GM19467 (cell line): Measurements from ENCODE around the gene LDAH.
"Not testable (repeated sequence)": the region's sequence is repeated elsewhere in the genome, so short reads cannot be mapped to it uniquely, and the experiment has no call there.

ENCODE experiments used
- ATAC-seq: cut with Tn5 transposase; IDR thresholded peaks from one replicate; pipeline ENCODE4 v1.9.1; 2021; ENCODE audit warnings: mild to moderate bottlenecking, moderate library complexity; ENCODE audit not compliant: unreplicated experiment

LDAH gene

DNA sequence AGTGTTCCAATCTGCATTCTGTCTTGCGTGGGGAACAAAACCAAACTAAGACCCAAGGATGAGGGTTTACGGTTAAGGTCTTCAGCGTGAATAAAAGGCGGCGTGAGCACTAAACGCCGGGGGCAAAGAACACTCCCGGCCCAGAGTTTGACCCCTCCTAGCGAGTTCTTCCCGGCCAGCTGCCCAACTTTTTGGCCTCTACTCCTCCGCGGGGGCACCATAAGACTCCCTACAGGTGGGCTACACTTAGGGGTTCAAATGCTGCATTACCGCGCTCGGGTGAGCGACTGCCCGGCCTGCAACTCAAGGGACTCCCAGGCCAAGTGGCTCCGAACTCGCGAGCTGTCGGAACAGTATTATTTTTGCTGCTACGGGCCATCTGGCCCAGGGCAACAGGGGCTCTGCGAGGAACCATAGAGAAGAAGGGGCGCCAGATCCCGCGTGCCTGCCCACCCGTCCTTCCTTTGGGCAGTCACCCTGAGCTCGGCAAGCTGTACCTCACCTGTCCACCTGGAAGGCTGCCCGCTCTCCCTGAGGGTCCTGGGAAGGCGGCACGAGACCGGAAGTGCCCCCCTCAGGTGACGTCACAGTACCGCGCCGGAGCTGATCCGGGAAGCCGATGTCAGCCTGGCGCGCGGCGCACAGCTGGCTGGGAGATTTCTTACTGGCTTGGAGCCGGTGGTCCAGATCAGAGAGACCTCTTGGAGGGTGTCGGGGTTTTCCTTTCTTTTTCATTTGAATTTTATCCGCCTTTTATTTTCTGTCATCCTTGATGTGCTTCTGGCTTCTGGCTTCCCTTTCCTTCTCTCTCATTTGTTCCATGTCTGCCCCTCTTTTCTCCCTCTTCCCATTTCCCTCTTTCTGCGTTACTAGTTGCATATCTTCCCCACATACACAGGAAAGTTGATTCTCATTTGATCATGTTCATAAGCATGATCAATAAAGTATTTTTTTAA, at the start of gene LDAH:
Gene LDAH (minus strand): TSS at position 567 of the 956 bp plus-strand sequence. CDS start 21,638 bp downstream, outside the sequence.
- ATAC-seq = peak; percentile 90

DNA sequence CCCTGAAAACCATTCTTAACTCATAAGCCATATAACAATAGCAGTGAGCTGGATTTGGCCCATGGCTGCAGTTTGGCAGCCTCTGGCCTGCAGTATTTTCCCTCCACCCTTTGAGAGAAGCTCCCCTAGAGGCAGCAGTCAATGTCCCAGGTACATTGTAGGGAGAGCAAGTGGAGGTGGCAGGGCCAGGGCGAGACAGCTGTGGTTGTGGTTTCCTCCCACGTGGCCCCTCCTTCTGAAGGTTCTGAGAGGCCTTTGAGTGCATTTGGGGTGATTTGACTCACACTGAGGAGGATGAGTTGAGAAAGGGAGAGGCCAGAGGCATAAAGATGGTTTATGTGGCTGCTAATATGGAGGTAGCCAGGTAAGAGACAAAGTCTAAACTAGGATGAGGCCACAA, 45.5 kb upstream of the LDAH start:
- ATAC-seq = peak; percentile 99

DNA sequence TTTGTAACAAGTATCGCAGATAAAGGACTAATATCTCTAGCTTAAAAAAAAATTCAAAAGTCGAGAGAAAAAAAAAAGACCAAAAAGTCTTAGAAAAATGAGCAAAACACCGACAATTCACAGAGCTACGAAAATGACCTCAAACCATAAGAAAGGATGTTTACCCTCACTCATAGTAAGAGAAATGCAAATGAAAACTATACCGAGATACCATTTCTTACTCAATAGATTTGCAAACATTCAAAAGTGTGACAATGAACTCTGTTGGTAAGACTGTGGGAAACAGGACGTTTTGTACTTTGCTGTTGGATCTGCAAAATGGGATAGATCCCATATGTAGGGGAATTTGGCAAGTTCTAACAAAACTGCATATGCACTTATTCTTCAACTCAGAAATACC, 39.9 kb upstream of the LDAH start:
- ATAC-seq = no peak

DNA sequence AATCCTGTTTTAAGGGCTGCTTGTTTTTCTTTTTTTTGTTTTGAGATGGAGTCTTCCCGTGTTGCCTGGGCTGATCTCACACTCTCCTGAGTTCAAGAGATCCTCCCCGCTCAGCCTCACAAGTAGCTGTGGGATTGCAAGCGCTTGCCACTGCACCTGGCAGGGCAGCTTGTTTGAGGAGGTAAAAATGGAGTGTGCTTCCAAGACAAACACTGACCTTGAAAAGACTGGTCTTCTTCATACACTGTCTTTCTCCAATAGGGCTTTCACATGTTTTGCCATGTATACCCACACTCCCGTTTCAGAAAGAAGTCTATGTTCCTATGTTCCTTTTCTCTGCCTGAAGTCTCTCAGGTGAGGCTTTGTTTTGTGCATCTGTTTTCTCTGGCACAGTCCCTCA, 32.6 kb upstream of the LDAH start:
- no peak for ATAC-seq

DNA sequence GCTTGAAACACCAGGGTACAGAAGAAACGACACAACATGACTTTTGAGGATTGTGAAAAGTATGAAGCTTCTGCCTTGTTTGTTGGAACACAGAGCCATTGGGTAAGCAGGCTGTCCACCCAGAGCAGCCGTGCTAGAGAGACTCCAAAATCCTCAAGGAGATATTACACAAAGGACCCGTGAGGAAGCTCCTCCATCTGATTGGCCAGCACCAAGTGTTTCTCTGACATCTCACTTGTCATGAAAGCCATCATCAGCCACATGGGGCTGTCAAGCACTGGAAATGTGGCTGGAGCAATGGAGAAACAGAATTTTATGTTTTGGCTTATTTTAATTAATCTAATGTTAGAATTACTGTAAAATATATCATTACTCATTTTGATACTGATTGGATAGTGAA, 29.8 kb upstream of the LDAH start:
- ATAC-seq = no peak

DNA sequence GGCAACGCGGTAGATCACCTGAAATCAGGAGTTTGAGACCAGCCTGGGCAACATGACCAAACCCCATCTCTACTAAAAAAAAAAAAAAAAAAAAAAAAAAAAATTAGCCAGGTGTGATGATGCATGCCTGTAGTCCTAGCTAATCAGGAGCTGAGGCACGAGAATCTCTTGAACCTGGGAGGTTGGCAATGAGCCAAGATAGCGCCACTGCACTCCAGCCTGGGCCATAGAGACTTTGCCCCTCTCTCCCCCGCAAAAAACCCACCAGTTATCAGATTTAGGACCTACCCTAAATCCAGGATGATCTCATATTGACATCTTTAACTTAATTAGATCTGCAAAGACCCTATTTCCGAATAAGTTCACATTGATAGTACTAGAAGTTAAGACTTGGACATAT, 29.2 kb upstream of the LDAH start:
- ATAC-seq = no peak

DNA sequence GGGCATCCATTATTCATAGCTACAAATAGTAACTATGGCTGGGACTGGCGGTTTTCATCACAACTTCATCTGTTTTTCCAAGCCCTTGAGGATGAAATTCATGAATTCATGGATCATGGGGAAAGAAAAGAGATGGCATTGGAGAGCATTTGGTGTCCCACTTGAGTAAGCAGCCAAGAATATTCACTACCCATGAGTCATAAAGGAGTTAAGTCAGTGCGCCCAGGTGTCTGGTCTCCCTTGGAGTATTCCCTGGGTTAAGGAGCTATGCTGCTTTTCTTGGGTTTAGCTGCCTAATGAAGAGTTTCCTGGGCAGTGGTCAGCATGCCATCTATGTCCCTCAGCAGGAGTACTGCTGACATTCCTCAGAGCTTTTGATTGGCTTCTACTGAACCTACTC, 21.3 kb upstream of the LDAH start:
- no peak for ATAC-seq

DNA sequence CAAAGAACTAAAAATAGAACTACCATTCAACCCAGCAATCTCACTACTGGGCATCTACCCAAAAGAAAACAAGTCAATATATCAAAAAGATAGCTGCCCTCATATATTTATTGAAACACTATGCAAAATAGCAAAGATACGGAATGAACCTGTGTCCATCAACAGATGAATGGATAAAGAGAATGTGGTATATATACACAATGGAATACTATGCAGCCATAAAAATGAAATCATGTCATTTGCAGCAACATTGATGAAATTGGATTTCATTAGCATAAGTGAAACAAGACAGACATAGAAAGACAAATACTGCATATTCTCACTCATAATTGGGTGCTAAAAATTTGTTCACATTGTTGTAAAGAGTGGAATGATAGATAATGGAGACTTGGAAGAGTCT, 16.2 kb upstream of the LDAH start:
- ATAC-seq = no peak

DNA sequence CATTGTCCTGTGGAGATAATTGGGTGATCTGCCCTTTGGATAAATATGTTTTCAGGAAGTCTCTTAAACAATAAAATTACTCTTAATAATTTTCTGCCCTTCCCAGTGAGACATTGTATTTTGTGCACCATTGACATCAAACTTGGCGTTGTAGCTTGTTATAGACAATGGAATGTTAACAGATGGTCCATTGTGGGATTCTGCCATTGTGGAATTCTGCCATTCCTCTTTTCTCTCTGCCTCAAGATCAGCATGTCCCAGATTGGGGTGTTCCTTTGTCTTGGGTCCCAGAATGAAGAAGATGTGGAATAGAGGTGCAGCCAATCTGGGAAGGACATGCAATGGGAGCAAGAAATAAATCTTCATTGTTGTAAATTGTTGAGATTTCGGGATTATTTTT, 15.1 kb upstream of the LDAH start:
- ATAC-seq = no peak

DNA sequence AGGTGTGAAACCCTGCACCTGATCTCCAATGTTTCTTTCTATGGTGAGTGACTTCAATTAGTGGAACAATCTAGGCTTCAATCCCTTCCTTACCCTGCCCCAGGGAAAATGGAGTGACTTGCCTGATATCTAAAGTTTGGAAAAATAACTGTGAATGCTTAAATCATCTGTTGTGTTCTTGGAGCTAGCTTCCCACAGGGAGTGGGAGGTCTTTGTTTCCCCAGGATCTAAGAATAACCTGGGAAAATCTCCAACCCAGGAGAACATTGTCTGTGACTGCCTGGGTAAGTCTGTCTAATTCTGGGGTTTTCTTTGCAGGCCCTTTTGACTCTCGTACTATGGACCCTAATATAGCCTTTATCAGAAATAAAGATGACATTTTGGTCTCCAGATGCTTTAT, 13.6 kb upstream of the LDAH start:
- no peak for ATAC-seq

DNA sequence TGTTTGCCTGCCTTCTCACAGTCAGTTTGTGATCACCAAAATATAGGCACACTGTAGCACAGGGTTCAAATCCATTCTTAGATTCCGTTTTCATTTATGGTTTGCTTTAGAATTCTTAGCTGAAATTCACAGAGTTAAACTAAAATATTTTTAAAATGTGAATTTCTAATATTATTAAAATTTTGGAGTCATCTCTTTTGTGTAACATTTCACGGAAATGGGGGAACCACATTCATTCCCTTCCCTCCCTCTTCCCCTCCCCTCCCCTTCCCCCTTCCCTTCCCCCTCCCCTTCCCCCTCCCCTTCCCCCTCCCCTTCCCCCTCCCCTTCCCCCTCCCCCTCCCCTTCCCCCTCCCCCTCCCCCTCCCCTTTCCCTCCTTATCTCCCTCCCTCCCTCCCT, 11.4 kb upstream of the LDAH start:
- no peak for ATAC-seq

DNA sequence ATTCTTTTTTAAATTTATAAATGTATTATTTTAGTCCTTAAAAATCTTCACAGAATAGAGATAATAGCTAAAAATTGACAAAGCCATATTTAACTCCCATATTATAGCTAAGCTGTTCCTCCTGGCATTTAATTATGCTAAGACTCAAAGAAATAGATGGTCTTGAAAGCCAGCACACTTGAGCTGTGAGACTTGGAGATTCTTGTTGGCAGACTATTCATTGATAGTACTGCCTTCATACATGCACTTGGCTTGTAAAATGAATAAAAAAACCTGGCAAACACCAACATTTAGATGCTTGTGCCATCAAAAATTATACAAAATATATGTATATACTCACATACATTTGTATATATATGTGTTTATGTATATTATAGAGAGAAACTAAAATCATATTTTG, 9.7 kb upstream of the LDAH start:
- ATAC-seq = no peak

DNA sequence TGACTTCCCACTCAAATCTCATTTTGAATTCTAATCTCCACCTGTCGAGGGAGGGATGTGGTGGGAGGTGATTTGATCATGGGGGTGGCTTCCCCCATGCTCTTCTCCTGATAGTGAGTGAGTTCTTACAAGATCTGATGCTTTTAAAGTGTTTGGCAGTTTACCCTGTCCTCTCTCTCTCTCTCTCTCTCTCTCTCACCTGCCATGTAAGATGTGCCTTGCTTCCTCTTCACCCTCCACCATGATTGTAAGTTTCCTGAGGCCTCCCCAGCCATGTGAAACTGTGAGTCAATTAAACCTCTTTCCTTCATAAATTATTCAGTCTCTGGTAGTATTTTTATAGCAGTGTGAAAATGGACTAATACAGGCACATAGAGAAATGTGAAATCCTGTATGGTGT, 7.0 kb upstream of the LDAH start:
- ATAC-seq = no peak

DNA sequence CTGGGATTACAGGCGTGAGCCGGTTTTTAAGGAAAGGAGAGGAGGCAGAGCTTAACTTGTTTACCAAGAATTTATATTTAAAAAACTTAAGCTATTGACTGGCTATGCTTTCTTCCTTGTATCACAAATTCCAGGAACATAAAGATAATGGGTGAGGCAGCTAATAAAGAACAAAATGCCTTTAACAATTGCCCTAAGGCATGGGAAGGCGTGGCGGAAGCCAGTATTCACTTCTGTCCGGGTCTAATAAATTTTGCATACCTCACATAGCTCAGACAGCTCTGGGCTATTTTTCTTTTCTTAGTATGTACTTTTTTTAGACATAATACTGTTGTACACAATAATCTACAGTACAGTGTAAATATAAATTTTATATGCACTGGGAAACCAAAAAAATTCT, 1.0 kb upstream of the LDAH start:
- ATAC-seq = no peak

DNA sequence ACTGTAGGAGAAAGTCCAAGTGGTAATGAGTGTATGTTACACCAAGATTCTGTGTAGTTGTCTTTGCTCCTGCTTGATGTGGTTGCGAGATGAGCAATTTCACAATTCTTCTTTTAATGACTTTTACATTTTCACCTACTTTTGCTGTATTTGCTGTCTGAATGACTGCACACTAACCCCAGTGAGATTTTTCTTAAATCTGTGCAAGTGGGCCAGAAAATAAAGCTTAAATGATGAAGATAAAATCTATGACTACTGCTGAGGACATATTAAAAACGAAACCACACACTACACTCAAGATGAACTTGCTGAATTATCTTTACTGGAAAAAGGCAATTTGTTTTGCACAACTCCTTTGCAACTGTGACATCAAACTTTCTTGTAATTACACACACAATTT, 4.1 kb downstream of the LDAH start:
- no peak for ATAC-seq

DNA sequence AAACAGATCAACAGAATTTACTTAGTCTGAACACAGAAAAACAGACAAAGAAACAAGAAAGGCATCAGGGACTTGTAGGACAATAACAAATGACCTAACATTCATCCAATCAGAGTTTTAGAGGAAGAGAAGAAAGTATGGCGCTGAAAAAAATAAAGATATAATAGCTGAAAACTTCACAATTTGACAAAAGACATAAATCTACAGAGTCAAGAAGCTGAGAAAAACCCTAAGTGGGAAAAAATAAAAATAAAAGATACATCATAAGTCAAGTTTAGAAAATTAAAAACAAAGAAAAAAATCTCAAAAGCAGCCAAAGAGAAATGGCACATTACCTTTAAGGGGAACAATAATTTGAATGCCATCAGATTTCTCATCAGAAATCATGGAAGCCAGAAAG, 7.7 kb downstream of the LDAH start:
- no peak for ATAC-seq

DNA sequence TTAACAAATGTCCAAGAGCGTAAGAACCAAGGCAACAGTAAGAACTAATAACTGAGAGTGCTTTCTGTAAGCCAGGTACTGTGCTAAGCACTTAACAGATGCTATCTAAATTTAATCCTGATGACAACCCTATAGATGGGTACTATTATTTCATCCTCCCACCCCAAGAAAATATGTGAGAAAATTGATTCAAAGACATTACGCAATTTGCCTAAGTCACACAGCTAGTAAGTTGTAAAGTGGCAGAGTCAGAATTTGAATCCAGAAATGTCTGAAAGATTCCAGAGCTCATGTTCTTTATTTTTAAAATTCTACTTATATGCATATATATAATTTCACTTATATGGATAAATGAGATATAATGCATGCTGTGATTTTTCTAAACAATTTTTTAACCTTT, 10.1 kb downstream of the LDAH start:
- ATAC-seq = no peak

DNA sequence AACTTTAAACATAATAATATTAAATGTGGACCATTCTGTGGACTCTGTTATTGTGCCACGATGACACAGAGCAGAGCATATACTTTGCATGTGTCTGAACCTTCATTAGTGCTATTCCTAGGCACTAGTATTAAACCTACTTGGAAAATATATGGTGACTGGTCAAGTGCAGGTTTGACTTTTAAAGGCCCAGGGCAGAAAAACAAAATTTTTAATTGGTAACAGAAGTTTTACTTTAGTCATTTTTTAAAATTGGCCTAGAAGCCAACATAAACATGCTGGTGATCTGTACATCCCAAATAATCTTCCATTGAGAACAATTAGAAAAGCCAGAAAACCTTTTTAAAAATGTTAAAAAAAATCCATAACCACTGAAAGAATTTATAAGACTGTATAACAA, 16.6 kb downstream of the LDAH start:
- ATAC-seq = no peak

DNA sequence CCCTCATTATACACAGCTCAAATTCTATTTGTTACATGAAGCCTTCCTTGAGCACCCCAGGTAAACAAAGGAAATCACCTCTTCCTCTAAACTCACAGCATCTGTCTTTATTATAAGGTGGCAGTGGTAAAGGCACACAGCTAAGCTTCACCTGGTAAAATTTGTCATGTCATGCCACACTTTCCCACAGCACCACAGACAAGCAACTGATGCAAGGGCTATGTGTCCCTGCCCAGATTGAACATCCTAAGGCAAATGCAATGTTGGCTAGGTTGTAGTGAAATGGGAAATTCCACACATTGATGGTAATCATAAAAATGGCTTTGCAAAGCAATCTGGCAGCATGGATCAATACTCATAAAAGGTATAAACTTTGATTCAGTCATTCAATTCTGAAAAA, 18.9 kb downstream of the LDAH start:
- ATAC-seq = no peak

DNA sequence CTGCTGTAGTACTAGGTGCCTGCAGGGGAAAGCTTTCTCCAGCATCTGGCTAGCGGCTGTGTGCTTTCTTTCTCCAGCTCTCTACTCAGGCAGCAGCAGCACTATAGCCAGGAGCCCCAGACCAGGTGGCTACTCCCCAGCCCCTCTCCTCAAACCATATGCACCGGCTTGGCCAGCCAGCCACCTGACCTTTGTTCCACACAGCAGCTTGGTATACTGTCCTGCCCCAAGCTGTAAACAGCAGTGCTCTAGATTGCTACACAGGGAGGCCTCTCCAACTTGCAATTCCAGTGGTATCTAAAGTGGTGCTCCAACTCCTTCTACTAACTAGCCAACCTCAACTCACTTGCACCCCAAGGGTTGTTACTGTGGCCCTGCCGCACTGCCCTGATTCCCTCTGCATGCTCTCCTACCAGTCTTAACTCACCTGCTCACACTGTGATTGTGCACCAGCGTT, 19.6 kb downstream of the LDAH start:
- ATAC-seq = no peak

DNA sequence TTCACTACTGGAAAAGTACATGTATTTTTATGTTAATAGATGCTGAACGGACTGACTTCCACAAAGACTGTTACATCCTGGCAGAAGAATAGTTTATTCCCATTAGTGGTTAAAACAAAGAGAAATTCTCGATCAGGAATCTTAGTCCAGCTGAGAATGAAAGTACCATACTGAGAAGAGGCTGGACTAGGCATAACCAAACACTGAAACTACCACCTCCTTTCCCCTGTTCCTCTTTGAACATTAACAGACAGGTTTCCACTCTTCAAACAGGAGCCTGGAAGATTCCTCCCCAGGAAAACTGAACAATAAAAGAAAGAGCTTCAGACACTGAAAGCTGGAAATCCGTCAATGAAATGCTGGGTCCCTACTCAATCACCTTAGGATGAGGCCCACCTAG, 25.8 kb downstream of the LDAH start:
- no peak for ATAC-seq

DNA sequence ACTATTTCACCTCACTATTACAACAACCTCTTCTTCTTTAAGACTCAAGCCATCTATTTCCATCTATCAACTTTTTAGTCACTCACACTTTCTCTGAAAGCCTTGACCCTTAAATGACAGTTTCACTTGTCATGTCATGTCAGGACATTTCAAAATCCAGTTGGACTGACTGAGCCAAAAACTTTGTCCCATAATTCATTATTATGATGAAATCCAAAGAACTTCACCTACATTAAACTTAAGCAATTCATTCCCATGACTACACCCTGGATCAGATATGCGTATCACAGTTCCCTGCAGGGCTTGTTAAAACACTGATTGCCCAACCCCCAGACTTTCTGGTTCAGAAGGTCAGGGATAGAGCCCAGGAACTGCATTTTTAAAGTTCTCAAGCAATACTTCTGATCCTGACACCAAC, 26.5 kb downstream of the LDAH start:
- ATAC-seq = no peak

DNA sequence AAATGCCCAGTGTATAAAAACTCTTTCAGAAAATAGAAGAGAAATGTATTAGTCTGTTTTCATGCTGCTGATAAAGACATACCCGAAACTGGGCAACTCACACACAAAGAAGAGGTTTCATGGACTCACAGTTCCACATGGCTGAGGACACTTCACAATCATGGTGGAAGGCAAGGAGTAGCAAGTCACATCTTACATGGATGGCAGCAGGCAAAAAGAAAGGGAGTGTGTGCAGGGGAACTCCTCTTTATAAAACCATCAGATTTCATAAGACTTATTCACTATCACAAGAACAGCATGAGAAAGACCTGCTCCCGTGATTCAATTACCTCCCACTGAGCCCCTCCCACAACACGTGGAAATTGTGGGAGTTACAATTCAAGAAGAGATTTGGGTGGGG, 29.0 kb downstream of the LDAH start:
- ATAC-seq = not testable (repeated sequence)
